IMR-90 (cell line): ENCODE measurements around the gene GAREM2. TPM values are rescaled to one million over a fixed set of nuclear protein-coding genes. Genes with fewer than 3 reads are reported as not detected.

ENCODE experiments used
- ATAC-seq: fragments of 200-7000 bp; cut with Tn5 transposase; 2 replicates; pipeline ENCODE4 v1.9.1; 2020; ENCODE audit warnings: low read depth, mild to moderate bottlenecking, moderate library complexity
- BruUV-seq: library from RNA; stranded (reverse); fragments of 400-500 nt; replicated peaks from 2 replicates; lab custom pipeline; 2021; lab: Mats Ljungman, UMichigan
- CTCF ChIA-PET: fragments of 300-600 bp; formaldehyde crosslinking; extraction: SDS; loops from one replicate; lab custom pipeline; 2021; ENCODE audit warnings: antibody characterized with exemption; lab: Yijun Ruan, JAX
- POLR2A ChIA-PET: fragments of 300-600 bp; sonication (Branson Sonifier 250); formaldehyde crosslinking; loops from one replicate; lab custom pipeline; 2022; ENCODE audit warnings: antibody characterized with exemption; ENCODE audit not compliant: unreplicated experiment; lab: Charles Lee
- DNase-seq: peaks from one replicate; pipeline ENCODE4 v3.0.0; 2013
- H2AFZ ChIP-seq: replicated peaks from 2 replicates; pipeline ENCODE3; 2013; ENCODE audit warnings: low read length, mild to moderate bottlenecking; ENCODE audit not compliant: poor library complexity
- H2AK5ac ChIP-seq: 2 replicates; pipeline ENCODE4 v1.6.1; 2013; ENCODE audit warnings: low read depth, low read length, inconsistent platforms
- H2AK9ac ChIP-seq: replicated peaks from 2 replicates; pipeline ENCODE3; 2013; ENCODE audit warnings: mild to moderate bottlenecking, low read depth, low read length, moderate library complexity; ENCODE audit not compliant: poor library complexity
- H2BK120ac ChIP-seq: 2 replicates; pipeline ENCODE4 v1.6.1; 2013; ENCODE audit warnings: low read depth, low read length, inconsistent platforms
- H2BK15ac ChIP-seq: 3 replicates; pipeline ENCODE4 v1.6.1; 2013; ENCODE audit warnings: low read depth, low read length, inconsistent platforms
- H2BK20ac ChIP-seq: 2 replicates; pipeline ENCODE4 v1.6.1; 2013; ENCODE audit warnings: low read depth, mild to moderate bottlenecking, inconsistent platforms, low read length, moderate library complexity
- H2BK5ac ChIP-seq: 2 replicates; pipeline ENCODE4 v1.6.1; 2013; ENCODE audit warnings: mild to moderate bottlenecking, low read depth, low read length, inconsistent platforms; ENCODE audit not compliant: poor library complexity, severe bottlenecking
- H3K14ac ChIP-seq: replicated peaks from 2 replicates; pipeline ENCODE4 v1.6.1; 2013; ENCODE audit warnings: low read depth, low read length, inconsistent platforms
- H3K18ac ChIP-seq: 2 replicates; pipeline ENCODE4 v1.6.1; 2013; ENCODE audit warnings: low read depth, low read length, control low read depth
- H3K23ac ChIP-seq: 2 replicates; pipeline ENCODE4 v1.6.1; 2013; ENCODE audit warnings: low read depth, low read length, inconsistent platforms
- H3K27ac ChIP-seq: 2 replicates; pipeline ENCODE4 v1.5.1; 2013; ENCODE audit warnings: mild to moderate bottlenecking, control low read depth, low read length; ENCODE audit not compliant: insufficient read depth
- H3K27me3 ChIP-seq: 2 replicates; pipeline ENCODE4 v1.6.1; 2013; ENCODE audit warnings: low read length; ENCODE audit not compliant: control insufficient read depth, insufficient read depth
- H3K36me3 ChIP-seq: 2 replicates; pipeline ENCODE4 v1.6.1; 2013; ENCODE audit warnings: low read length, mixed read lengths; ENCODE audit not compliant: control insufficient read depth, insufficient read depth
- H3K4ac ChIP-seq: 2 replicates; pipeline ENCODE4 v1.6.1; 2013; ENCODE audit warnings: low read depth, low read length, inconsistent platforms
- H3K4me1 ChIP-seq: 2 replicates; pipeline ENCODE4 v1.6.1; 2013; ENCODE audit warnings: low read length, mixed read lengths; ENCODE audit not compliant: control insufficient read depth, insufficient read depth
- H3K4me2 ChIP-seq: 2 replicates; pipeline ENCODE4 v1.6.1; 2013; ENCODE audit warnings: low read depth, mild to moderate bottlenecking, control low read depth, low read length, moderate library complexity
- H3K4me3 ChIP-seq: 2 replicates; pipeline ENCODE4 v1.5.1; 2013; ENCODE audit warnings: low read depth, mild to moderate bottlenecking, control low read depth, low read length, moderate library complexity; ENCODE audit not compliant: insufficient read depth
- H3K56ac ChIP-seq: 2 replicates; pipeline ENCODE4 v1.6.1; 2013; ENCODE audit warnings: low read length, inconsistent platforms; ENCODE audit not compliant: insufficient read depth; ENCODE audit errors: extremely low read depth
- H3K79me1 ChIP-seq, 2 experiments: 2 replicates each; pipeline ENCODE4 v1.6.1; 2013; ENCODE audit warnings: low read length in 2 of 2, inconsistent platforms in 1 of 2, low read depth in 1 of 2
- H3K9ac ChIP-seq: 2 replicates; pipeline ENCODE4 v1.6.1; 2013; ENCODE audit warnings: low read depth, low read length, control low read depth
- H3K9me1 ChIP-seq: 2 replicates; pipeline ENCODE4 v1.6.1; 2013; ENCODE audit warnings: low read length, inconsistent platforms; ENCODE audit not compliant: insufficient read depth
- H3K9me3 ChIP-seq: 2 replicates; pipeline ENCODE4 v1.6.1; 2013; ENCODE audit warnings: low read length; ENCODE audit not compliant: control insufficient read depth, insufficient read depth
- H4K20me1 ChIP-seq: 2 replicates; pipeline ENCODE4 v1.6.1; 2013; ENCODE audit warnings: low read length, inconsistent platforms; ENCODE audit not compliant: insufficient read depth
- H4K5ac ChIP-seq: 2 replicates; pipeline ENCODE4 v1.6.1; 2013; ENCODE audit warnings: mild to moderate bottlenecking, low read depth, low read length, control low read depth
- H4K8ac ChIP-seq, 2 experiments: 2 replicates each; pipeline ENCODE4 v1.6.1; 2013; ENCODE audit warnings: low read depth in 2 of 2, low read length in 2 of 2, control low read depth in 1 of 2, inconsistent platforms in 1 of 2
- H4K91ac ChIP-seq: 2 replicates; pipeline ENCODE4 v1.6.1; 2013; ENCODE audit warnings: low read depth, low read length, inconsistent platforms; ENCODE audit not compliant: insufficient read depth
- FOS ChIP-seq: fragments of 150-350 bp; IDR thresholded peaks from 2 replicates; pipeline ENCODE4 v1.6.1; 2016; ENCODE audit warnings: low read depth, low read length
- NFE2L2 ChIP-seq: fragments of 150-350 bp; IDR thresholded peaks from 2 replicates; pipeline ENCODE4 v1.6.1; 2016; ENCODE audit warnings: low read depth, mild to moderate bottlenecking, low read length
- RCOR1 ChIP-seq: IDR thresholded peaks from 2 replicates; pipeline ENCODE4 v1.6.1; 2012; ENCODE audit warnings: mild to moderate bottlenecking, low read length, improper control_type of control experiment; ENCODE audit not compliant: insufficient replicate concordance
- RFX5 ChIP-seq: IDR thresholded peaks from 2 replicates; pipeline ENCODE4 v1.8.0; 2012; ENCODE audit warnings: low read depth, mild to moderate bottlenecking, low read length, moderate library complexity
- WGBS, 2 experiments: methylation state at CpG; one replicate each; pipeline versions ENCODE4 v1.1.5 to v1.1.7; 2013; ENCODE audit warnings: missing lambda C conversion rate in 2 of 2; ENCODE audit not compliant: insufficient read length in 1 of 2; ENCODE audit errors: extremely low coverage in 2 of 2; 5-methylcytosine and 5-hydroxymethylcytosine counted together
- dilution Hi-C: fragments of 300-500 bp; cut with HindIII; formaldehyde crosslinking; loops from one replicate; pipeline ENCODE4 v1.14.3; 2018; ENCODE audit warnings: low sequenced_read_pairs; ENCODE audit not compliant: unreplicated experiment
- in situ Hi-C: fragments of 300-500 bp; cut with MboI; formaldehyde crosslinking; loops from 3 replicates; pipeline ENCODE4 v1.14.3; 2019; ENCODE audit warnings: low sequenced_read_pairs, inconsistent platforms, mixed read lengths
- intact Hi-C: fragments of 100-400 bp; cut with micrococcal nuclease; formaldehyde crosslinking; loops from 2 replicates; pipeline ENCODE4 v1.10.0; 2022
- polyA plus RNA-seq, 3 experiments: library from polyadenylated mRNA; depleted of rRNA; stranded (reverse); fragments of >200 nt; gene quantifications; 2 replicates each; pipeline ENCODE4 v1.2.3, GENCODE V29; 2012; ENCODE audit warnings: low replicate concordance in 1 of 3
- total RNA-seq: library from RNA; depleted of rRNA; stranded (reverse); fragments of >200 nt; gene quantifications from 2 replicates; pipeline ENCODE4 v1.2.3, GENCODE V29; 2012

GAREM2 gene
- total and polyA plus RNA-seq, 2 of the 4 experiments (the other 2 are of a cell fraction), result 0.36 to 1.8 TPM

DNA sequence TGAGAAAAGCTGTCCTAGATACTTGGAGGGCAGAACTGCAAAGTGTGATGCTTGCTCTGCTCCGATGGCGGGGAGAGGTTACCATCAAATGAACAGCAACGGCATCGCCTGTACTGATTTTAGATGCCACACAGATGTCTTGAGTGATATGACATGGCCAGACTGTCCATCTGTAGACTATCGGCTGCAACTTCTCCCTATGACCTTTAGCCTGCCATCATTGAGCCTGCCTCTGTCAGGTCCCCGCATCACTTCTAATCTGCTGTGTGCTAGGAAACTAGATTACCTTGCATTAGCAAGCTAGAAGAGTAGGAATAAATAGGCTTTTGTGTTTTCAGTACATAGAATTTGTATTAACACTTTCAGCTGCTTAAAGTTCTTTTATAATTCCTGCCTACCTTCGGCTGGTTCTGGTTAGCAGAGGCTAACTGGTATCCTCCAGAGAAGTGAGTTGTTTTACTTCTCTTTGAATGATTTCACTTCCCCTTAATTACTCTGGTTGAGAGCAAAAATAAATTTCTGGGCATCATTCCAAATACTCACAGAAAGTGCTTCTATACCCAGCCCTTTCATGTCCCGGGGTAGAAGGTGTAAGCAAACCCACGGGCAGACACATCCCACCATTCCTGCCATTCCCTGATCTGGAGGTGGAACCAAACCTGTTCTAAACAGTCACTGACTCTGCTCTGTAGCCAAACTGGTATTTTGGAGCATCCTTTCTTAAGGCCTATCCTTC lies 24.0 kb downstream of the GAREM2 start:
- Histone ChIP-seq H4K20me1 (no peaks in the 10 kb centered on the region), H3K23ac (no peak overlapping the region), H4K91ac (no peak overlapping the region), H2BK5ac (no peak overlapping the region), H3K4me1 (no peaks in the 10 kb centered on the region), H2BK120ac (no peak overlapping the region), H3K79me1 (peaks cover 0 to 2% of the 10 kb centered on the region in 2 experiments; a peak in 1 of 4 replicates), H3K9me1 (no peaks in the 10 kb centered on the region), H3K27me3 (no peaks in the 10 kb centered on the region), H3K14ac (no peak overlapping the region), H3K36me3 (peaks cover 43% of the 10 kb centered on the region), H3K4me3 (no peak overlapping the region), H3K56ac (no peak overlapping the region), H3K9ac (no peak overlapping the region), H4K5ac (no peak overlapping the region), H2AK5ac (no peak overlapping the region), H2BK20ac (no peak overlapping the region), H3K9me3 (no peaks in the 10 kb centered on the region), H4K8ac (no peak overlapping the region), H3K27ac (no peak overlapping the region), H3K4me2 (no peak overlapping the region), H2AFZ (no peak overlapping the region), H3K18ac (no peak overlapping the region), H2AK9ac (no peak overlapping the region), H2BK15ac (no peak overlapping the region), H3K4ac (no peak overlapping the region)
- 96% methylated on average over 5 of the region's 9 CpGs; no CpG with 5 or more reads in 1 of the 2 experiments for WGBS, 2 experiments
- ChIA-PET CTCF (no interaction called here), POLR2A (no interaction called here)
- in situ Hi-C loops, result no loop called here
- dilution Hi-C loops, result no loop called here
- TF ChIP-seq RCOR1, result no peak
- no peak for TF ChIP-seq FOS
- TF ChIP-seq RFX5, result no peak
- no peak for TF ChIP-seq NFE2L2
- no TSS peak for BruUV-seq
- ATAC-seq (no peak), DNase-seq (no peak)
- intact Hi-C loops, result no loop called here
